ENCODE measurements around the gene SORCS1.

Gene SORCS1

DNA sequence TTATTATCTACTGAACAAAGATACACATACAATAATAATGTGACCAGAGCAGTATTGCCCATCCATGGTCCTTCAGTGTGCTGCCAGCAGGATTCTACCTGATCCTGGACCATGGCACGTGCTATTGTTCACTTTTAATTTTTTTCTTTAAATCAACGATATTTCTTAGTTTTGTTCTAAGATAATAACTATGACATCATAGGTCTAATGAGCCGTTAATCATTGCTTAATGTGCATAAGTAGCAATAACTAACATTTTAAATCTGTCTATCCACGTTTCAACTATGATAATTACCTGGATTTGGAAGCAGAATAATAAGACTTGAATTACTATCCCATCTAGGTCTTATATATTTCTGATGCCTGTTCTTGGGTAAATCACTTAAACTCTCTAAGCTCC, 253.8 kb downstream of the SORCS1 start:
- no peak overlapping the region for H3K4me2 ChIP-seq (ENCODE audit: low read depth, low read length, poor library complexity, severe bottlenecking)
- H4K20me1 ChIP-seq (ENCODE audit: low read depth, low read length): no peaks in the 10 kb centered on the region
- no peak overlapping the region for H2AFZ ChIP-seq (ENCODE audit: low read depth, low read length, severe bottlenecking)
- no peaks in the 10 kb centered on the region for H3K36me3 ChIP-seq (ENCODE audit: low read length)
- no peaks in the 10 kb centered on the region for H3K27me3 ChIP-seq (ENCODE audit: low read length)
- TF ChIP-seq, protein P1, sequence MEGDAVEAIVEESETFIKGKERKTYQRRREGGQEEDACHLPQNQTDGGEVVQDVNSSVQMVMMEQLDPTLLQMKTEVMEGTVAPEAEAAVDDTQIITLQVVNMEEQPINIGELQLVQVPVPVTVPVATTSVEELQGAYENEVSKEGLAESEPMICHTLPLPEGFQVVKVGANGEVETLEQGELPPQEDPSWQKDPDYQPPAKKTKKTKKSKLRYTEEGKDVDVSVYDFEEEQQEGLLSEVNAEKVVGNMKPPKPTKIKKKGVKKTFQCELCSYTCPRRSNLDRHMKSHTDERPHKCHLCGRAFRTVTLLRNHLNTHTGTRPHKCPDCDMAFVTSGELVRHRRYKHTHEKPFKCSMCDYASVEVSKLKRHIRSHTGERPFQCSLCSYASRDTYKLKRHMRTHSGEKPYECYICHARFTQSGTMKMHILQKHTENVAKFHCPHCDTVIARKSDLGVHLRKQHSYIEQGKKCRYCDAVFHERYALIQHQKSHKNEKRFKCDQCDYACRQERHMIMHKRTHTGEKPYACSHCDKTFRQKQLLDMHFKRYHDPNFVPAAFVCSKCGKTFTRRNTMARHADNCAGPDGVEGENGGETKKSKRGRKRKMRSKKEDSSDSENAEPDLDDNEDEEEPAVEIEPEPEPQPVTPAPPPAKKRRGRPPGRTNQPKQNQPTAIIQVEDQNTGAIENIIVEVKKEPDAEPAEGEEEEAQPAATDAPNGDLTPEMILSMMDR (IDR thresholded peaks at IDR 0.05; ENCODE audit: insufficient read depth, low read length, poor library complexity, severe bottlenecking): no peak
- no peak for TF ChIP-seq EZH2phosphoT487 (conservative IDR thresholded peaks at IDR 0.05; ENCODE audit: low read length)
- no peaks in the 10 kb centered on the region for H3F3A ChIP-seq (ENCODE audit: insufficient read depth)
- H3K9me3 ChIP-seq (ENCODE audit: insufficient read depth, low read length): no peaks in the 10 kb centered on the region
- no peak overlapping the region for H3K4me3 ChIP-seq (ENCODE audit: insufficient read depth, low read length, poor library complexity, severe bottlenecking)
- H3K9me2 ChIP-seq (replicated peaks; ENCODE audit: insufficient read depth, low read length): no peaks in the 10 kb centered on the region
- H3K27ac ChIP-seq (ENCODE audit: low read depth, low read length): no peak overlapping the region
- H3K79me2 ChIP-seq (ENCODE audit: insufficient read depth, low read length): no peaks in the 10 kb centered on the region
- no peak overlapping the region for H3K9ac ChIP-seq (ENCODE audit: low read length)

DNA sequence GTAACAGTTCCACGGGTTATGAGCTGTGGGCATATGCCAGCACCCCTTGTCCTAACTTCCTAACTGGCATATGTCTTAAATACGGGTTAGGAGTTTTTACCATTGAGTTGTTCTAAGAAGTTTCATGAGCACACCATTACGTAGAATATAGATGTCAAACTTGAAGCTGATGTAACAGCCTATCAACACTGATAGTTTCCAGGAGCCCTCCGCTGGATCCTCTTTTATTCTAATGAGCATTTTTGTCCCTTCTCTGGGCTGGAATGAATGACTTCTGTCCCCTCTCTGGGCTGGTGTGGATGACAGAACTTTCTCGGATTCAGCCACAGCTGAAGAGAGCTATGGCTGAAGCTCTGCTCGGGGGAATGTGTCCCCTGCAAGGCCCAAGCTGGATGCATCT, 256.3 kb downstream of the SORCS1 start:
- Histone ChIP-seq H3F3A (ENCODE audit: insufficient read depth) (no peaks in the 10 kb centered on the region), H3K27ac (ENCODE audit: low read depth, low read length) (no peak overlapping the region), H3K4me3 (ENCODE audit: insufficient read depth, low read length, poor library complexity, severe bottlenecking) (no peak overlapping the region), H3K27me3 (ENCODE audit: low read length) (no peaks in the 10 kb centered on the region), H2AFZ (ENCODE audit: low read depth, low read length, severe bottlenecking) (no peak overlapping the region), H4K20me1 (ENCODE audit: low read depth, low read length) (no peaks in the 10 kb centered on the region), H3K9ac (ENCODE audit: low read length) (no peak overlapping the region), H3K9me2 (replicated peaks; ENCODE audit: insufficient read depth, low read length) (no peaks in the 10 kb centered on the region), H3K4me2 (ENCODE audit: low read depth, low read length, poor library complexity, severe bottlenecking) (no peak overlapping the region), H3K36me3 (ENCODE audit: low read length) (no peaks in the 10 kb centered on the region), H3K9me3 (ENCODE audit: insufficient read depth, low read length) (no peaks in the 10 kb centered on the region), H3K79me2 (ENCODE audit: insufficient read depth, low read length) (no peaks in the 10 kb centered on the region)
- TF ChIP-seq, protein P1 (IDR thresholded peaks at IDR 0.05; ENCODE audit: insufficient read depth, low read length, poor library complexity, severe bottlenecking): no peak
- no peak for TF ChIP-seq EZH2phosphoT487 (conservative IDR thresholded peaks at IDR 0.05; ENCODE audit: low read length)

DNA sequence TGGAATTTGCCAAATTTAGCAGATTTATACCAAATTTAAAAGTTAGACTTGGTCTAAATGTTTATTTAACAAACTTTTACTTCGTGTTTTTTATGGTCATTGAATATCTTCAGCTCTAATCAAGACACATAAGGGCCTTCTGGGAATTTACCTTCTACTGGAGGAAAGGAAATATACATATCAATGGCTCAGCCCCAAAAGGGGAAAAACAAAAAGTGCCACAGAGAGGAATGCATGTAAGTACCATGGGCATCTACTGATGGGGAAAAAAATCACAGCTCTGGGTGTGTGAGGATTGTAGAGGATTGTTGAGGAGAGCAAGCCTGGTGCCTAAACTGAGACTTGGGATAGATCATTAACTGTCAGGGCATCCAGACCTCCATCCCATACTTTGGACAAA, 260.3 kb downstream of the SORCS1 start:
- no peaks in the 10 kb centered on the region for H3K36me3 ChIP-seq (ENCODE audit: low read length)
- no peak overlapping the region for H3K9ac ChIP-seq (ENCODE audit: low read length)
- no peak overlapping the region for H2AFZ ChIP-seq (ENCODE audit: low read depth, low read length, severe bottlenecking)
- H3K79me2 ChIP-seq (ENCODE audit: insufficient read depth, low read length): no peaks in the 10 kb centered on the region
- H3K27ac ChIP-seq (ENCODE audit: low read depth, low read length): no peak overlapping the region
- no peak overlapping the region for H3K4me2 ChIP-seq (ENCODE audit: low read depth, low read length, poor library complexity, severe bottlenecking)
- no peaks in the 10 kb centered on the region for H4K20me1 ChIP-seq (ENCODE audit: low read depth, low read length)
- no peak for TF ChIP-seq EZH2phosphoT487 (conservative IDR thresholded peaks at IDR 0.05; ENCODE audit: low read length)
- TF ChIP-seq, protein P1 (IDR thresholded peaks at IDR 0.05; ENCODE audit: insufficient read depth, low read length, poor library complexity, severe bottlenecking): no peak
- H3K9me2 ChIP-seq (replicated peaks; ENCODE audit: insufficient read depth, low read length): no peaks in the 10 kb centered on the region
- H3F3A ChIP-seq (ENCODE audit: insufficient read depth): no peaks in the 10 kb centered on the region
- no peaks in the 10 kb centered on the region for H3K27me3 ChIP-seq (ENCODE audit: low read length)
- H3K4me3 ChIP-seq (ENCODE audit: insufficient read depth, low read length, poor library complexity, severe bottlenecking): no peak overlapping the region
- H3K9me3 ChIP-seq (ENCODE audit: insufficient read depth, low read length): no peaks in the 10 kb centered on the region
